Measurements from ENCODE around the gene EPB41L4B.

EPB41L4B gene

GRCh38 chr9:109238655-109239054 lies 82.2 kb downstream of the EPB41L4B start:
- ATAC-seq (ENCODE audit: low read depth) = peak; percentile 97
- no peak for DNase-seq (ENCODE audit: low spot score)
- peak overlapping the region; percentile 15 for H3K27ac ChIP-seq (ENCODE audit: poor library complexity, severe bottlenecking)
- no peaks in the 10 kb centered on the region for H3K9me3 ChIP-seq (ENCODE audit: severe bottlenecking)
- peaks cover 16% of the 10 kb centered on the region for H3K36me3 ChIP-seq (ENCODE audit: low read depth)
- TF ChIP-seq CTCF (IDR thresholded peaks at IDR 0.05; ENCODE audit: poor library complexity, severe bottlenecking) = no peak
- H3K27me3 ChIP-seq (ENCODE audit: insufficient read depth, poor library complexity, severe bottlenecking) = no peaks in the 10 kb centered on the region
- peaks cover 9% of the 10 kb centered on the region for H3K4me1 ChIP-seq (ENCODE audit: insufficient read depth, poor library complexity, severe bottlenecking)
- no peak overlapping the region for H3K4me3 ChIP-seq (ENCODE audit: severe bottlenecking)

- peak overlapping the region; percentile 15 for H3K27ac ChIP-seq (ENCODE audit: poor library complexity, severe bottlenecking)
- TF ChIP-seq CTCF (IDR thresholded peaks at IDR 0.05; ENCODE audit: poor library complexity, severe bottlenecking) = no peak
- DNase-seq (ENCODE audit: low spot score) (no peak), ATAC-seq (ENCODE audit: low read depth) (no peak)
- H3K4me1 ChIP-seq (ENCODE audit: insufficient read depth, poor library complexity, severe bottlenecking) = peaks cover 9% of the 10 kb centered on the region
- no peaks in the 10 kb centered on the region for H3K9me3 ChIP-seq (ENCODE audit: severe bottlenecking)
- H3K4me3 ChIP-seq (ENCODE audit: severe bottlenecking) = no peak overlapping the region
- H3K27me3 ChIP-seq (ENCODE audit: insufficient read depth, poor library complexity, severe bottlenecking) = no peaks in the 10 kb centered on the region
- H3K36me3 ChIP-seq (ENCODE audit: low read depth) = peaks cover 16% of the 10 kb centered on the region
Observed at GRCh38 chr9:109238125-109238524, 82.7 kb downstream of the EPB41L4B start.

- H3K27me3 ChIP-seq (ENCODE audit: insufficient read depth, poor library complexity, severe bottlenecking) = no peaks in the 10 kb centered on the region
- no peaks in the 10 kb centered on the region for H3K9me3 ChIP-seq (ENCODE audit: severe bottlenecking)
- peak; percentile 93 for ATAC-seq (ENCODE audit: low read depth)
- TF ChIP-seq CTCF (IDR thresholded peaks at IDR 0.05; ENCODE audit: poor library complexity, severe bottlenecking) = no peak
- no peak for DNase-seq (ENCODE audit: low spot score)
- no peaks in the 10 kb centered on the region for H3K36me3 ChIP-seq (ENCODE audit: low read depth)
- H3K4me1 ChIP-seq (ENCODE audit: insufficient read depth, poor library complexity, severe bottlenecking) = peaks cover 18% of the 10 kb centered on the region
- no peak overlapping the region for H3K4me3 ChIP-seq (ENCODE audit: severe bottlenecking)
- peak overlapping the region; percentile 83 for H3K27ac ChIP-seq (ENCODE audit: poor library complexity, severe bottlenecking)
Observed at GRCh38 chr9:109232449-109233237, 88.2 kb downstream of the EPB41L4B start.

GRCh38 chr9:109231593-109231992 lies 89.3 kb downstream of the EPB41L4B start:
- TF ChIP-seq CTCF (IDR thresholded peaks at IDR 0.05; ENCODE audit: poor library complexity, severe bottlenecking) = no peak
- Histone ChIP-seq H3K9me3 (ENCODE audit: severe bottlenecking) (no peaks in the 10 kb centered on the region), H3K4me1 (ENCODE audit: insufficient read depth, poor library complexity, severe bottlenecking) (peaks cover 18% of the 10 kb centered on the region), H3K36me3 (ENCODE audit: low read depth) (no peaks in the 10 kb centered on the region), H3K27ac (ENCODE audit: poor library complexity, severe bottlenecking) (peak overlapping the region; percentile 83), H3K27me3 (ENCODE audit: insufficient read depth, poor library complexity, severe bottlenecking) (no peaks in the 10 kb centered on the region), H3K4me3 (ENCODE audit: severe bottlenecking) (no peak overlapping the region)
- no peak; the same call in 2 of the 3 replicates for ATAC-seq (ENCODE audit: low read depth)
- DNase-seq (ENCODE audit: low spot score) = no peak

GRCh38 chr9:109230277-109230676 lies 90.6 kb downstream of the EPB41L4B start:
- no peak overlapping the region for H3K27ac ChIP-seq (ENCODE audit: poor library complexity, severe bottlenecking)
- H3K9me3 ChIP-seq (ENCODE audit: severe bottlenecking) = no peaks in the 10 kb centered on the region
- DNase-seq (ENCODE audit: low spot score) (no peak), ATAC-seq (ENCODE audit: low read depth) (no peak)
- peaks cover 18% of the 10 kb centered on the region for H3K4me1 ChIP-seq (ENCODE audit: insufficient read depth, poor library complexity, severe bottlenecking)
- no peak for TF ChIP-seq CTCF (IDR thresholded peaks at IDR 0.05; ENCODE audit: poor library complexity, severe bottlenecking)
- H3K27me3 ChIP-seq (ENCODE audit: insufficient read depth, poor library complexity, severe bottlenecking) = no peaks in the 10 kb centered on the region
- H3K4me3 ChIP-seq (ENCODE audit: severe bottlenecking) = no peak overlapping the region
- H3K36me3 ChIP-seq (ENCODE audit: low read depth) = no peaks in the 10 kb centered on the region

All from RWPE2 (cell line).